SIG-M5 treated with dmso at 0.1 percent for 504 hours (cell line): ENCODE measurements around the gene SEC61G.

Experiments used
- DNase-seq: peaks from one replicate; lab custom pipeline; 2025; ENCODE audit not compliant: unreplicated experiment; lab: John Stamatoyannopoulos, UW

The SEC61G gene

DNA sequence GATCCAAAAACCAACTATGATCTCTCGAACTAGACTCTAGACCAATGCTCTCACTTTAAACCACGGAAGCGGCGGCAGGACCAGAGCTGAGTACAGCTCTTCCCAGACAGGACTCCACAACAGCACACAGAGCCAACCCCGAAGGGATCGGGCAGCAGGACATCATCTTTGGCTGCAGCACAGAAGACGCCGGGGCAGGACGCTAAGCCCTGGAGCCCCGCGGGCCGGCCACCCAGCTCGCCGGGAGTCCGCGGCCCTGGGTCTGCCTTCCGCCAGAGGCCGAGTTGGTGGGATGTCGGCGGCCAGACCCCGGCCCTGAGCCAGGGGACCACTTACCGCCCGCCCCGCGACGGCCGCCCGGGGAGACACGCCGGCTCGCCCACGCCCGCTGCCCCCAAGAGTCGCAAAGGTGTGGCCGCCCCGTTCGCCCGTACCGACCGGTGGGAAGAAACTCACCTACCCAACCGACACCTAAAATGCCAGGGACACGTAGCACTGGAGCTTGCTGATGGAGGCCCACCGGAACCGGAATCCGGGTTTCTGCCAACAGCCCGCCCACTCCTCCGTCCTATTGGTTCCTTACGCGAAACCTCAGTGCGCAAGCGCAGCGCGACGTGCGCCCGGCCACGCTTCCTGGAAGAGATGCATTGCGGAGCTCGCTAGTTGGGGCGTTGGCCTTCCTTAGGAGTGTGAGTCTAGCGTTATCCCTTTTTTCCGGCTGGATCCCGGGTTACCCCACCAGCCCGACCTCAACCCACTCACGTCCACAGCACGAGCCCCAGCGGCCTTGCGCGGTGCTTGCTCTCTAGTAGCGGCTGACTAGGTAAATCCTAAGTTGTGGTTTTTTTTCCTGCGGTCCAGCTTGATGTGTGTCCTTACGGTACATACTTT lies at the start of gene SEC61G:
TSS of gene SEC61G (minus strand) at position 510 of the 891 bp plus-strand sequence. CDS start 1,623 bp downstream, outside the sequence.
- DNase-seq, result peak; percentile 94

DNA sequence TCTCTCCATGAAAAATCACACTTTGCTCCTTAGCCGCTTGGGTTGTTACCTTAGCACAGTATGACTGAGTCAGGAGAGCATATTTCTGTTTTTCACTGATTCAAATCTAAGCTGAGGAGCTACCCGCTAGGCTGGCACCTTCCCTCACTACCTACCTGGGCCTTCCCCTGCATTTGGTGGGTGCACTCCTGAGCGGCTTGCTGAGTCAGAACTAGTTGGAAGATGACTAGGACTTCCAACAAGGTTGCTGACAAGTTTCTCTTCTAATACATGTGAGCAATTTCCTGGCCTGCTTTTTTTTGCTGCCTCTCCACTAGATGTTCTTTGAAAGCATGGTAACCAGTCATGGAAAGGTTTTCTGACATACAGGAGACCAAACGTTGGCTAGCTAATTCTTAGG lies 43.8 kb upstream of the SEC61G start:
- DNase-seq, result no peak

DNA sequence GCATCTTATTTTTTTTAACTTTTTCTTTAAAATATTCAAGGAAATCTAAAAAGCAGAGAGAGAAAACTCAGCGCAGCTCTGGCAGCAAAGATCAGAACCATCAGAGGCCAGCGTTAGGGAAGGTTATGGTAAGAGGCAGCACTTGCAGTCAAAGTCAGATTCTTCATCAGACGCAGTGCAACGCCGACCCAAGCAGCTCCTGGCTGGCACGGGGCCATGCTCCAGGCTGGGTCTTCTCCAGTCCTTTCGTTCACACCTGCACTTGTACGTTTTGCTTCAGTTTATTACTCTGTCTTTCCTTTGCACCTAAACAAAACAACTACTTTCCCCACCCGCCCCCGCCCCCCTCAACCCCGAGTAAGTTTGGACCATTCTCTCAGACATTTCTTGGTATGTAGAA lies 43.1 kb upstream of the SEC61G start:
- no peak for DNase-seq

DNA sequence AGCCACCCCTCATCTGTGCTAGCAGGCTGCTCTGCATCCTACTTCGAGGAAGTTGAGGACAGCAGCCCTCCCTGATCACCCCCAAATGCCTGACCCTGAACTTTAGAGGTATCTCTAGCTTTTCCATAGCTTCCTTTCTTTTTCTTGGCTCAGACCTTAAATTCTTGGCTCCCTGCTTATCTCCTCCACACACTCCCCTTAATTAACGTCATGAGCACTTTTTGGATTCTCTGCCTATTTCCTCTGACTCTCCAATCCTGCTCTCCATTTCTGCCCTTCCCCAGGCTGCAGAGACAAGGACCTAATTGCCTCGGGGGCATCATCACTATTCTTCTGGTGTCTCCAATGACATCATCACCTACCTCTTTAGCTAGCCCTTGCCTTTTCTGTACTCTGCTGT lies 40.8 kb upstream of the SEC61G start:
- DNase-seq, result no peak

DNA sequence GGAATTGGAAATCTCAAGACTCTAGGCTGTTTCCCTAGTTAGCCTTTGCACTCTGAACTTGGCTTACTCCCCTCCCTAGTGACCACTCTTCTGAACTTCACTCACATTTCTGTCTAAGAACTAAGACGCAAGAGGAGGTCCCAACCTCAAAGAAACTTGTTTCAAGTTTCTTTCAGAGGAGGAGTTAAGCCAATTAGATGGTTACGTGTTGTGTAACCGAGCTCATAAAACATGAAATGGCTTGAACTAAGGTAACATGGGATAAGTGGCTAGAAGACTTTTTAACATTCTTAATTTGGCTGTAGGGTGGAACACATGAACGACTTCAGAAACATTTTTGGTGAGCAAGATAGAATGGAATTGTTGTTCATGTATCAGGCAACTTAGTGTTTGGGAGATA lies 39.5 kb upstream of the SEC61G start:
- no peak for DNase-seq

DNA sequence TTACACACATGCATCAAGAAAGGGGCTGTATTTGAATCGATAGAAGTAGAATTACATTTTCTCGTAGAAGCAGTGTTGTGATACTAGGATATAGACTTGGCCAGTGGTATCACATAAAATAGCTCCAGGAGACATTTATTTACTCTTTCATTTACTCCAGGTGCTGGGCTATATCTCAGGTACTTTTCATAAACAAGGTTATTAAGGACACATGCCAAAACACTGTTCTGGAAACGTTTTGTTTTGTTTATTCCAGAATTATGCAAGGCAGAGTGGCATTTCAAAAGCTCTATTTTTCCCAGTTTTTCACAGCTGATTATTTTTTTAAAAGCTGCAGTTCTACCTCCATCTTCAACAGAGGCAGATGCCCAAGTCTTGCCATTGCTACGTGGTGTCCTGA lies 37.8 kb upstream of the SEC61G start:
- no peak for DNase-seq

DNA sequence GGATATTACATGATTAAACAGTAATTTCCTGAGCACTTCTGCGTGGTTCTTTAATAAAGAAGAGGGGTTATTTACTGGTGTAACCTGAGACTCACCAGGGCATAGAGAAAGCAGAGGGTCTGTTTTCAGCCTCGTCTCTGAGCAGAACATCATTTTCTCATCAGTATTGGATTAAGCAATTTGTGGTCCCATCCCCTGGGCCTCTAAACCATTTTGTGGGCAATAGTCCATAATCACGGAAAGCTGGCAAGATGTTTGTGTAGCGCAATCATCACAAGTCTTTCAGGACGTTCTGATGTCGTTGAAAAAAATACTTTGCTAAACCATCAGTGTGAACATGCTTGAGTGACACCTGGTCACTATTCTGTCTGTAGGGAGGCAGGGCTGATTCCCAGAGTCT lies 37.1 kb upstream of the SEC61G start:
- DNase-seq, result no peak

DNA sequence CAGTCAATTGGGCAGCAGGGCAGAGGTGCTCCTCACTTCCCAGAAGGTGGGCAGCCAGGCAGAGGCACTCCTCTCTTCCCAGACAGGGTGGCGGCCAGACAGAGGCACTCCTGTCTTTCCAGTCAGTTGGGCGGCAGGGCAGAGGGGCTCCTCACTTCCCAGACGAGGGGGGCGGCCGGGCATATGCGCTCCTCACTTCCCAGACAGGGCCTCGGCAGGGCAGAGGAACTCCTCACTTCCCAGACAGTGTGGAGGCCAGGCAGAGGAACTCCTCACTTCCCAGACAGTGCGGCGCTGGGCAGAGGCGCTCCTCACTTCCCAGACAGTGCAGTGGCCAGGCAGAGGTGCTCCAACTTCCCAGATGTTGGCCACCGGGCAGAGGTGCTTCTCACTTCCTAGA lies 33.4 kb upstream of the SEC61G start:
- DNase-seq, result no peak

DNA sequence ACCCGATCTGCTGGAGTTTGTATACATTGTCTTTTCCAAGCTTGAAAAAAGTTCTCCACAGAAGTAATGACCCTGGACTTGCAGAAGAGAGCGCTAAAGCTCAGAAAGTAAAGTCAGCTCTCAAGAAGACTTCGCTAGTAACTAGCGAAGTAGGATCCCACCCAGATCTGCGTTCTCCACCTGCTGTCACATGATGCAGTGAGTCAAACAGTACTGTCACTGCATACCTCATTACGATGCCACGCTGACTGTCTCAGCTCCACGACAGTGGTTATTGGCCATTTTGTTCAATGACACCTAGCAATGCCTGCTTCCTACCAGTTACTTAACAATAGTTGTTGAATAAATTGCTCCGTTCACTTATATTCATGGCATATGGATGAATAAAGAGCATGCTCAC lies 29.7 kb upstream of the SEC61G start:
- DNase-seq, result peak; percentile 8

DNA sequence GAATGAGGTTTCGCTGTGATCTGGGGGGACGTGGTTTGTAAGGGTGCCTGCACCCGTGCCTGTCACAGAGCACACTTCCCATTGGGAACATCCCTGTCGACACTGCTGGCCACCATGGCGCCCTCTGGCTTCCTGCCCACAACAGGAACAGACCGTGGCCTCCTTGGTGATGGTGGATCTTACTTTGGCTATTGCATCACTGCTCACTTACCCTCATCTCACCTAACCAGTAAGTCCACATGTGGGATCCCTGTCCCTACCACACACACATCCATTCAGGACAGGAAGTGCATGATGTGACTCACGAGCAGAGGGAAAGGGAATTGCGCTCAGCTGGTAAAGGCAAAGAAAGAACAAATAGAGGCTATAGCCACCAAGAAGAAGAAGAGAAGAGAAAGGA lies 26.2 kb upstream of the SEC61G start:
- no peak for DNase-seq

DNA sequence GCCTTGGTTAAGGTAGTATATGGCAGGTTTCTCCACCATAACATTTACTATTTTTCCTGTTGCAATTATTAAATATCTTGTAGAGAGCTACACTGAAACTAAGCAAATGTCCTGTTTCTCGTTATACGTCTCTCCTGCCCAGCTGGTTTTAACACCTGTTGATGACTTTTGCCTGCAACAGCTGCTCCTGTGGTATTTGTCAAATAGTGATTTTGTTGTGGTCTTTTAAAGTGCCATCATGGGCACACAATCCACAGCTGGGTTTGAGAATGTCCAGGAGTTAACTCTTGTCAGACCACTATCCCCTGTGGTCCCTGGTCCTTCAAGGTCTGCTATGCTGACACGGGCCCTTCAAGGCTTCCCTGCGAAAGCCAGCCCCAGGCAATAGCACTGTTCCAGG lies 24.9 kb upstream of the SEC61G start:
- no peak for DNase-seq

DNA sequence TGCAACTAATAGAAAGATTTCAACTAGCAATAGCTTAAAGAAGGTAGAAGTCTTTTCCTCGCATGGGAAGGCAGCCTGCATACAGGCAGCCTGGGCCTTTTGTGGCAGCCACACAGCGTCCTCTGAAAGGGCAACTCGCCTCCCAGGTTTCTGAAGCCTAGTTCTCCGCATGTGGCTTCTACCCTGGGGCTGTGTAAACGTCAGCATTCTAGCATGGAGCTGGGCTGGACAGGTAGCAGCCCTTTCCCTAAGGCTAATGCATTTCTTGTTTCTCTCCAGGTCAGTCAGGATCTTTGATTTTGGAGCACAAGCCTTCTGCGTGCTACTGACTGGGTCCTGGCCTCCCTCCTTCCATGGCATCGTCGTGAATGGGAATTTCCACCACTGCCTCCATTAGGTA lies 23.8 kb upstream of the SEC61G start:
- no peak for DNase-seq

DNA sequence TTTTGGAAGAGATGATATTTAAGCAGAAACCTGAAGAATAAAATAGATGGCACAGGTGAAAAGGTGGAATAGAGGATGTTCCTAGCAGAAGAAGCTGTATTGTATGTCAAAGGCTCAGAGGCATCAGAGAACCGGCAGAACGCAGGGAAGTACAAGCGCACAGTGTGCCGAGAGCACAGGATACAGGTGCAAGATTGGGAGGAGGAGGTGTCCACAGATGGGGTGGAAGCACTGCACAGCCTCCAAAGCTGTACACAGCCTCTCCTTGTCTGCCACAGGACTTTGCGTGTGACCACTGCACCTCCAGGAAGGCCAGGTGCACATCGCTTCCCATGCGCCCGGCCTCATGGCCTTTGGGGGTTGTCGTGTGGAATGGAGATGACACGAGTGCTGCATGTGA lies 23.3 kb upstream of the SEC61G start:
- no peak for DNase-seq

DNA sequence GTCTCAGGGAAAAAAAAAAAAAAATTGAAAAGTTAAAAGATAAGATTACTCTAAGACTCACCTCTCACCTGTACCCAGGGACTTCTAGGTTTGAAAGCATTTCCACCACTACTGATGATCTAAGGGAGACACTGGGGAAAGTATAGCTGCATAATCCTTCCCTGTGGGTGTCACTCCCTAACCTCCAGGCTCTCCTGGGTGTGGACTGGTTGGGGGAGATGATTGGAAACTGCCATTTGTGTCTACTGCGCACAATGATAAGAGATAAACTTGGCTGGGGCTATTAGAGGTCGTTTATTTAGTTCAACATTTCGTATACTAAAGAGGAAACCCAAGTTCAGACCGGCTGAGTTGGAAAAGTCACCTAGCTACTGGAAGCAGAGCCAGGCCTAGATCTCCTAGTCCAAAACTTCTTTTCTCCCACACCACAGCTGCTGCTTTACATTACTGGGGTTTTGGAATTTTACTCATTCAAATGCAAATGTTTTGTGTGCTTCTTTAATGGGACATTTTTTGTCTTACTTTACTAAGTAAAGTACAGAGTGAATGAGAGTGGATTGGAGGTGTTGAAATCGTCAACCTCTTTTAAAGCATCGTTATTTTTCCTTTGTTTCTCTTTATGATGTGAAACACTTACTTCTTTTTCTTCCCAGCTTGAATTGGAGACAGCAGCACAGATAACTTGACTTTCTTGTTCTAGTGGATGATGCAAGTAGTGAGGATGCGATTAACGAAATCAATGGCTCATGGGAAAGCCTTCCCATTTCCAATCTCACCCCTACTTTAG lies 22.3 kb upstream of the SEC61G start:
- no peak for DNase-seq

DNA sequence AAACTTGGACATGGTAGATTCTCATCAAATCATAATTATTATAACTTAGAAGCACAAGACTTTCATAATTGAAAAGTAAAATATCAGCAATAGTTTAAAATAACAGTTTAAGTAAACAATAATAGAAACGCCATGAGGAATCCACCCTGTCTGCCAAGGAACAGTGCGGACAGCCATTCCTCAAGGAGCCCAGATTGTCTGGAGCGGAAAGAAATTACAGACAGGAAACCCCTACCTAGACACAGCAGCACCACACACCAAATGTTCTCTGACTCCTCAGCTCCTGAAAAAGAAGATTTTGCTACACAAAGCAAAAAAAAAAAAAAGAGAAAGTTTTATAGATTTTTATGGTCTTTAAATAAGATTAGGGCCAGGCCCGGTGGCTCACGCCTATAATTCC lies 21.5 kb upstream of the SEC61G start:
- no peak for DNase-seq

DNA sequence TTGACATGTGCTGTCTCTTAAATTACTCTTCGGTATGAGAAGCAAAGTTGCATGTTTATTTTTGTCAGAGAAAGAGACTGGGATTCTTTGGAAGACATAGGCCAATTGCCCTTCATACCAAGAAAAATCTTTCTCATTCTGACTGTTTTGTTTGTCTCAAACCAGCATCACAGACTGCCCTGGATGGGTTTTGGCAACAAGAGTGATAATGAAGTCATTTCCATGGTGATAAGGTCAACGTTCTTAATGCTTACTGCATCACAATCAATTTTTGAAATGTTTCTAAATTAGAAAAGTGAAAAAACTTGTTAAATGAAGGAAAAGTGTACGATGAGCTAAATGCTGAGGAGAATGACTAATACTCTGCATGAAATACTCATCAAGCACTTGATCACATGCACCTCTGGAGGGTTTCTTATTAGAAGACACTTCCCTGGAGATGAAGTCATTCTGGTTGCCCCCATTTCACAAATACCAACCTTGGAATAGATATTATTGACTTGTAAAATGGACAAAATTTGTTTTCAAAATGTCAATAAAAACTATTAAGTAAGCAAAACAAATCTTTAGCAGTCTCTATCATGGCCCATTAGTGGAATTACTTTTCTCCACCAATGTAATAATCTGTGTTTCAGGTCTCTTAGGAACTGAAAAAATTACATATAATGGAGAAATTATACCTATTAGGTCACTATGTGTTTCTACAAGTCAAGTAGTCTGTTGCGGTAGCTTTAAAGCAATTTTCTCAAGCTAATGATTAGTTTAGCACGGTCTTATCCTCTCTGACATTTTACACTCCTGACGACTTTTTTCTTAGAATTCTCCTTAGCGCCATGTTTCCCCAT lies 19.9 kb upstream of the SEC61G start:
- no peak for DNase-seq

DNA sequence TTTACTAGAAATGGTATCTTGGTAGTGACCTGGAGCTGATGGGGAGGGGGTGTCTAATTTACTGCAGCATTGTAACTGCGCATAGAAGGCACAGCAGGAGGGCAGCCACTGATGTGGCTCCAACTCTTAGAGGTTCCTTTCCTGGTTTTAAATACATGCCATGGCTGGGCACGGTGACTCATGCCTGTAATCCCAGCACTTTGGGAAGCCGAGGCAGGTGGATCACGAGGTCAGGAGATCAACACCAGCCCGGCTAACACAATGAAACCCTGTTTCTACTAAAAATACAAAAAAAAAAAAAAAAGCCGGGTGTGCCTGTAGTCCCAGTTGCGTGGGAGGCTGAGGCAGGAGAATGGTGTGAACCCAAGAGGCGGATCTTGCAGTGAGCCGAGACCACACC lies 19.2 kb upstream of the SEC61G start:
- DNase-seq, result no peak

DNA sequence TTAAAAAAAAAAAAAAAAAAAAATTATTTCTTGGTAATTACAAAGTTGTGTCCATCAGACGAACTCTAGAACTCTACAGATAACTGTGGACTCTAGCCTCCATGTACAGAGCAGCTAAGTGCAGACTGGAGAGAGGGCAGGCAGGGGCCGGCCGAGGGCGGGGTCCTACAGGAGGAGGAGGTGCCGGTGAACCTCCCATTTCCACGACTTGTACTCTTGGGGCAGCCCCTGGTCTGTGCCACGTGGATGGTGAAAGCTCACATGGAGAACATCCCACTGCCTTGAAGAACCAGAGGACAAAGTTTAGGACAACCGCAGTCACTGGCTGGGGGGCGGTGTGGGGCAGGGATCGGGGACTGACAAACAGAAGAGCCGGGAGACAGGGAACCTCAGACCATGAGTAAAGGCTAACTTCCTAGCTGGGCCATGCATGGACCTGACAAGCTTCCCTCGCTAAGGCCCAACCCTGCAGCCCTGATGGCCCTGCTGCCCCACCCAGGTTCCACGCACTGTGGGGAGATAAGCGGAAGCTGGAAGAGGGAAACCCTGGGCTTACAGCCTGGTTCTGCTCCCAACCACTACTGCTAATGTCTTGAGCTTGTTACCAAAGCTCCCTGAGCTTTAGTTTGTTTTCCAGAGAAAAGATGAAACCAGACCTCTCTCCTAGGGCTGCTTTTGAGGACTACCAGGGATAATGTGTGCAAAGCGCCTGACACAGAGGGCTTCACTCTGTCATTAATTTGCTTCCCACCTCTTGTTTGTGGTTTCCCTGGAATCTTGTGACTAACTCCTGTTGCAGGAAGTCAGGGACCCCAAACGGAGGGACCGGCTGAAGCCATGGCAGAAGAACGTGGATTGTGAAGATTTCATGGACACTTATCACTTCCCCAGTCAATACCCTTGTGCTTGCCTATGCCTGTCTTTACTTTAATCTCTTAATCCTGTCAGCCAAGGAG lies 16.1 kb upstream of the SEC61G start:
- no peak for DNase-seq

DNA sequence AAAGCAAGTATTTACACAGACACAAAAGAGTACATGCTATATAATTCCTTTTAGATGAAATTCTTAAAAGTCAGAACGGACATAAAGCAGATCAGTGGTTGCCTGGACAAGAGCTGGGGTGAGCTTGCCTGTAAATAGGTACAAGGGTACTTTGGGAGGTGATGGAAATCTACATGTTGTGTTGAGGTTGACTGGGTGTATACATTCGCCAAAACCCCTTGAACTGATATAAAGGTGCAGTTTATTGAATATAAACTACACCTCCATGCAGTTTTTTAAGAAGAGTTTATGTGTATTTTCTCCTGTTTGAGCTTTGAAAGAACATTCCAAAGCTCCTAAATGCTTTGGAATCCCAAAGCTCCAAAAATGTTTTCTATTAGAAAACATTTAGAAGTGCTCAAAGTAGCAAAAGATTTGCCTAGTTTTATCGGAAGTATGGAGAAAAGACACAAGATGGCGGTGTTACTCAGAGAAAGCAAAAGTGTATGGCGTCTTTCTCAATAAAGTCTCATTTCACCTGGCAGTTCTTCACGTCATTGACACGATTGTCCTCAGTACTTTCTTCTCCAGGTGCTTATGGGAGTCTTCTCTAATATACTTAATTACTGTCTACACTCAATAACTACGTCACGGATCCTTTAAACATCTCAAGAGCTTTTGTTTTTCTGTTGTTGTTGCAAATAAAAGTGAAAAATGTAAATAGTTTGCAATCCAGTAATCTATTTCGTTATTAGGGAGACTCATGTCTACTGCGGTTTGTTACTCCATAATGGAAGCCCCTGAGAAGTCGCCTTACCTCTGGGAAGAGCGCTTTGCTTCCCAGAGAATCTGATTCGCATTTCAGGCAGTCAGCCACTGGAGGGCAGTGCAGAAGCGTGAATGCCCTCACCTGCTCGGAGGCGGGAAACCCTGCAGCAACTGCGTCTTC lies 14.7 kb upstream of the SEC61G start:
- peak; percentile 49 for DNase-seq
